ENCODE results near the gene TNFRSF14. TPM values are rescaled to one million over a fixed set of nuclear protein-coding genes. Genes with fewer than 3 reads are reported as not detected.

TNFRSF14 gene
- total and polyA plus RNA-seq, 2 experiments from 2014 or later: not detected

GRCh38 chr1:2602866-2603520 is 46.8 kb downstream of the TNFRSF14 start (continued):
- TF ChIP-seq ZNF462 (CRISPR knock-in tag; IDR thresholded peaks at IDR 0.05) (no peak), ZNF331 (CRISPR knock-in tag; IDR thresholded peaks at IDR 0.05; ENCODE audit: low read depth) (no peak), POLR2AphosphoS5 (IDR thresholded peaks at IDR 0.05; ENCODE audit: low read depth) (no peak), ZNF114 (CRISPR knock-in tag; IDR thresholded peaks at IDR 0.05) (no peak), NANOG (IDR thresholded peaks at IDR 0.05; ENCODE audit: borderline replicate concordance) (no peak), JUNB (IDR thresholded peaks at IDR 0.05; ENCODE audit: unreplicated experiment) (no peak), CTCF (conservative IDR thresholded peaks at IDR 0.05; ENCODE audit: low read depth in 2 of 2) (no peak), STAT1 (IDR thresholded peaks at IDR 0.05; ENCODE audit: unreplicated experiment) (no peak), EZH2 (IDR thresholded peaks at IDR 0.05; ENCODE audit: low read depth, unreplicated experiment) (no peak)
- TF ChIP-seq, protein P1, sequence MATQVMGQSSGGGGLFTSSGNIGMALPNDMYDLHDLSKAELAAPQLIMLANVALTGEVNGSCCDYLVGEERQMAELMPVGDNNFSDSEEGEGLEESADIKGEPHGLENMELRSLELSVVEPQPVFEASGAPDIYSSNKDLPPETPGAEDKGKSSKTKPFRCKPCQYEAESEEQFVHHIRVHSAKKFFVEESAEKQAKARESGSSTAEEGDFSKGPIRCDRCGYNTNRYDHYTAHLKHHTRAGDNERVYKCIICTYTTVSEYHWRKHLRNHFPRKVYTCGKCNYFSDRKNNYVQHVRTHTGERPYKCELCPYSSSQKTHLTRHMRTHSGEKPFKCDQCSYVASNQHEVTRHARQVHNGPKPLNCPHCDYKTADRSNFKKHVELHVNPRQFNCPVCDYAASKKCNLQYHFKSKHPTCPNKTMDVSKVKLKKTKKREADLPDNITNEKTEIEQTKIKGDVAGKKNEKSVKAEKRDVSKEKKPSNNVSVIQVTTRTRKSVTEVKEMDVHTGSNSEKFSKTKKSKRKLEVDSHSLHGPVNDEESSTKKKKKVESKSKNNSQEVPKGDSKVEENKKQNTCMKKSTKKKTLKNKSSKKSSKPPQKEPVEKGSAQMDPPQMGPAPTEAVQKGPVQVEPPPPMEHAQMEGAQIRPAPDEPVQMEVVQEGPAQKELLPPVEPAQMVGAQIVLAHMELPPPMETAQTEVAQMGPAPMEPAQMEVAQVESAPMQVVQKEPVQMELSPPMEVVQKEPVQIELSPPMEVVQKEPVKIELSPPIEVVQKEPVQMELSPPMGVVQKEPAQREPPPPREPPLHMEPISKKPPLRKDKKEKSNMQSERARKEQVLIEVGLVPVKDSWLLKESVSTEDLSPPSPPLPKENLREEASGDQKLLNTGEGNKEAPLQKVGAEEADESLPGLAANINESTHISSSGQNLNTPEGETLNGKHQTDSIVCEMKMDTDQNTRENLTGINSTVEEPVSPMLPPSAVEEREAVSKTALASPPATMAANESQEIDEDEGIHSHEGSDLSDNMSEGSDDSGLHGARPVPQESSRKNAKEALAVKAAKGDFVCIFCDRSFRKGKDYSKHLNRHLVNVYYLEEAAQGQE (IDR thresholded peaks at IDR 0.05; ENCODE audit: unreplicated experiment): no peak
